NT2/D1 (cell line): ENCODE measurements around the gene DHX29.

Source experiments
- YY1 ChIP-seq: IDR thresholded peaks from 2 replicates; pipeline ENCODE4 v1.6.1; 2011; ENCODE audit not compliant: insufficient read length, insufficient read depth
- ZNF274 ChIP-seq: IDR thresholded peaks from 2 replicates; pipeline ENCODE4 v1.6.1; 2011; ENCODE audit warnings: mild to moderate bottlenecking, low read depth, low read length

GRCh38 chr5:55211184-55211874, 96.2 kb downstream of the DHX29 start:
- no peak for TF ChIP-seq YY1
- TF ChIP-seq ZNF274, result no peak
